Mesenchymal stem cell (in vitro differentiated cells and primary cell): ENCODE data around the gene PHETA1.

ENCODE experiments used
- DNase-seq: peaks from one replicate; pipeline ENCODE4 v3.0.0-alpha.2; 2013
- H2AFZ ChIP-seq: one replicate; pipeline ENCODE4 v1.6.1; 2013; ENCODE audit warnings: low read depth, mild to moderate bottlenecking, control low read depth, inconsistent platforms, low read length, moderate library complexity
- H2AK5ac ChIP-seq: 2 replicates; pipeline ENCODE4 v1.6.1; 2013; ENCODE audit warnings: low read length, moderate library complexity, mild to moderate bottlenecking, inconsistent platforms; ENCODE audit not compliant: severe bottlenecking
- H2BK120ac ChIP-seq: one replicate; pipeline ENCODE4 v1.6.1; 2013; ENCODE audit warnings: low read depth, mild to moderate bottlenecking, inconsistent platforms, low read length, moderate library complexity
- H2BK12ac ChIP-seq, 2 experiments: one replicate each; pipeline ENCODE4 v1.6.1; 2013; ENCODE audit warnings: inconsistent platforms in 2 of 2, low read length in 2 of 2, mild to moderate bottlenecking in 2 of 2, moderate library complexity in 2 of 2, control low read depth in 1 of 2
- H2BK15ac ChIP-seq: one replicate; pipeline ENCODE4 v1.6.1; 2013; ENCODE audit warnings: mild to moderate bottlenecking, low read depth, inconsistent platforms; ENCODE audit not compliant: poor library complexity, severe bottlenecking
- H2BK5ac ChIP-seq: 2 replicates; pipeline ENCODE4 v1.6.1; 2013; ENCODE audit warnings: low read depth, mild to moderate bottlenecking, low read length, control low read depth, inconsistent platforms; ENCODE audit not compliant: poor library complexity, severe bottlenecking
- H3K14ac ChIP-seq, 2 experiments: one replicate each; pipeline ENCODE4 v1.6.1; 2013; ENCODE audit warnings: inconsistent platforms in 2 of 2, low read length in 2 of 2, control low read depth in 1 of 2, mild to moderate bottlenecking in 1 of 2, moderate library complexity in 1 of 2
- H3K18ac ChIP-seq, 2 experiments: one replicate each; pipeline ENCODE4 v1.6.1; 2013; ENCODE audit warnings: inconsistent platforms in 2 of 2, low read length in 2 of 2, control low read depth in 1 of 2, low read depth in 1 of 2, mild to moderate bottlenecking in 1 of 2
- H3K23ac ChIP-seq, 2 experiments: one replicate each; pipeline ENCODE4 v1.6.1; 2013; ENCODE audit warnings: inconsistent platforms in 2 of 2, low read length in 2 of 2, mild to moderate bottlenecking in 2 of 2, moderate library complexity in 2 of 2, control low read depth in 1 of 2
- H3K27ac ChIP-seq: 2 replicates; pipeline ENCODE4 v1.5.1; 2013; ENCODE audit warnings: mild to moderate bottlenecking, moderate library complexity, low read length, control low read depth, inconsistent platforms; ENCODE audit not compliant: poor library complexity, severe bottlenecking
- H3K27me3 ChIP-seq, 2 experiments: 2 replicates each; pipeline versions ENCODE4 v1.6.1 to v1.7.0; 2013; ENCODE audit warnings: low read length in 2 of 2, mild to moderate bottlenecking in 2 of 2, moderate library complexity in 2 of 2, control low read depth in 1 of 2, inconsistent platforms in 1 of 2; ENCODE audit not compliant: control insufficient read depth in 1 of 2, insufficient read depth in 1 of 2
- H3K36me3 ChIP-seq, 2 experiments: 2 replicates each; pipeline versions ENCODE4 v1.6.1 to v1.7.0; 2013; ENCODE audit warnings: low read length in 2 of 2, control low read depth in 1 of 2, inconsistent platforms in 1 of 2, low read depth in 1 of 2, mild to moderate bottlenecking in 1 of 2; ENCODE audit not compliant: insufficient read depth in 2 of 2, control insufficient read depth in 1 of 2
- H3K4ac ChIP-seq, 2 experiments: one replicate each; pipeline ENCODE4 v1.6.1; 2013; ENCODE audit warnings: inconsistent platforms in 2 of 2, low read length in 2 of 2, mild to moderate bottlenecking in 2 of 2, moderate library complexity in 2 of 2, control low read depth in 1 of 2, low read depth in 1 of 2
- H3K4me1 ChIP-seq: 2 replicates; pipeline ENCODE4 v1.6.1; 2013; ENCODE audit warnings: low read depth, low read length, control low read depth; ENCODE audit not compliant: control insufficient read depth, insufficient read depth
- H3K4me2 ChIP-seq: 2 replicates; pipeline ENCODE4 v1.6.1; 2013; ENCODE audit warnings: low read length, mild to moderate bottlenecking, inconsistent platforms; ENCODE audit not compliant: poor library complexity, severe bottlenecking
- H3K4me3 ChIP-seq, 2 experiments: 2 replicates each; pipeline versions ENCODE4 v1.5.1 to v1.7.0; 2013; ENCODE audit warnings: low read length in 2 of 2, mild to moderate bottlenecking in 2 of 2, control low read depth in 1 of 2, low read depth in 1 of 2; ENCODE audit not compliant: insufficient read depth in 1 of 2
- H3K79me1 ChIP-seq: replicated peaks from 2 replicates; pipeline ENCODE4 v1.6.1; 2013; ENCODE audit warnings: mild to moderate bottlenecking, control low read depth, low read length, inconsistent platforms; ENCODE audit not compliant: poor library complexity, severe bottlenecking
- H3K9ac ChIP-seq: 2 replicates; pipeline ENCODE4 v1.7.0; 2013; ENCODE audit warnings: mild to moderate bottlenecking, low read length, moderate library complexity
- H3K9me3 ChIP-seq: 2 replicates; pipeline ENCODE4 v1.7.0; 2013; ENCODE audit warnings: mild to moderate bottlenecking, low read length; ENCODE audit not compliant: control insufficient read depth
- H4K8ac ChIP-seq: one replicate; pipeline ENCODE4 v1.6.1; 2013; ENCODE audit warnings: inconsistent platforms, mild to moderate bottlenecking, low read length, moderate library complexity
- H4K91ac ChIP-seq: one replicate; pipeline ENCODE4 v1.6.1; 2013; ENCODE audit warnings: mild to moderate bottlenecking, low read length, inconsistent platforms
- WGBS: methylation state at CpG from one replicate; pipeline ENCODE4 v1.1.7; 2013; ENCODE audit warnings: mixed read lengths; 5-methylcytosine and 5-hydroxymethylcytosine counted together

PHETA1 gene

DNA sequence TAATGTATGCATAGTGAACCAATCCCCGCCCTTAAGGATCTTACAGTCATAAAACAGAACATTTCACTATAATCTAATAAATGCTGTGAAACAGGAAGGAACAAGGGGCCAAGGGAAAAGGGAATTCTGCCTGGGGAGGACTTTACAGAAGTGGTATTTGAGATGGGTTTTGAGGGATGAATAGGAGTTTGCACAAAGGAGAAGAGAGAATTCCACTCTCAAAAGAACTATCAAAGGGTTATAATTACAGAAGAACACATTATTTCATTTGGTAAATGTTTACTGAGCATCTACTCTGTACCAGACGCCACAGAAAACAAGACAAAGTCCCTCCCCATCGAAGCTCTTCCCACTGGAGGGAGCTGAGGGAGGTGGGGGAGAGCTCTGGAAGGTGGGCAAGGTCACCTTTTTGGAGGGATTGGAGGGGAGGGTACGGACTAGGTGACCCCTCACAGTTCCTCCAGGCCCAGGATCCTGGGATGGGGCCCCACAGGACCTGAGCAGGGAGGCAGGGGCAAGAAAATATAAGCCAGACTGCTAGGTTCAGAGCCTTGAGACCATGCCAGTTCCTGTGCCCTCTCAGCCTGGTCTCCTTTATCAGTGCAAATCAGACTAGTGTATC is 24.5 kb downstream of the PHETA1 start:
- Histone ChIP-seq H4K91ac (no peak overlapping the region), H2BK12ac (no peak overlapping the region), H3K27ac (no peak overlapping the region), H3K4me1 (no peaks in the 10 kb centered on the region), H3K18ac (no peak overlapping the region), H2BK5ac (no peak overlapping the region), H3K36me3 (peaks cover 0 to 5% of the 10 kb centered on the region in 2 experiments), H3K4me3 (no peak overlapping the region), H3K9me3 (peaks cover 18% of the 10 kb centered on the region), H2BK120ac (no peak overlapping the region), H2AFZ (no peak overlapping the region), H3K27me3 (peaks cover 4 to 12% of the 10 kb centered on the region in 2 experiments), H3K79me1 (no peaks in the 10 kb centered on the region), H2BK15ac (no peak overlapping the region), H3K4ac (no peak overlapping the region), H3K23ac (no peak overlapping the region), H3K14ac (no peak overlapping the region), H3K9ac (no peak overlapping the region), H3K4me2 (no peak overlapping the region), H4K8ac (no peak overlapping the region), H2AK5ac (no peak overlapping the region)
- no peak for DNase-seq
- WGBS: 61% methylated on average over 3 of the region's 4 CpGs

DNA sequence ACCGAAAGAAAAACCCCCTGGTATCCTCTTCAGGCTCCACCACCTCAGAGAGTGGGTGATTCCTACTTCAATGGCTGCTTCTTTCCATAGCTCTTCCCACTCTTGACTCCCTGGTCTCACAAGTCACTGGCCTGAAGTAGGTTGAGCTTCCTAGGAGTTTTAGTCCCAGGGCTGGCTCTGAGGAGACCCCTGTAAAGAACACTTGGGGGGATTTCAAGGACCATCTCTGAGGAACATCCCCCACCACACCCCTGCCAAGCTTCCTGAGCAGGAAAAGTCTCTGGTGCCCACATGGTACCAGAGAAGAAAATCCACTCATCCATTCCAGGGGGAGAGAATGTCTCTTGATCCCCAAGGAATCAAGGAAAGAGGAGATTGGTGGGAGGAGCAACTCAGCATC is 25.7 kb downstream of the PHETA1 start:
- Histone ChIP-seq H4K91ac (no peak overlapping the region), H2BK5ac (no peak overlapping the region), H2AFZ (no peak overlapping the region), H3K9me3 (peaks cover 7% of the 10 kb centered on the region), H3K23ac (no peak overlapping the region), H2AK5ac (no peak overlapping the region), H3K18ac (no peak overlapping the region), H3K27ac (no peak overlapping the region), H2BK12ac (no peak overlapping the region), H3K14ac (no peak overlapping the region), H4K8ac (no peak overlapping the region), H3K79me1 (no peaks in the 10 kb centered on the region), H2BK120ac (no peak overlapping the region), H3K4me1 (no peaks in the 10 kb centered on the region), H3K4me3 (no peak overlapping the region), H2BK15ac (no peak overlapping the region), H3K4ac (no peak overlapping the region), H3K36me3 (peaks cover 0 to 5% of the 10 kb centered on the region in 2 experiments), H3K4me2 (no peak overlapping the region), H3K9ac (no peak overlapping the region), H3K27me3 (peaks cover 11 to 20% of the 10 kb centered on the region in 2 experiments)
- 67% methylated on average over 1 of the region's 1 CpG for WGBS
- no peak for DNase-seq

DNA sequence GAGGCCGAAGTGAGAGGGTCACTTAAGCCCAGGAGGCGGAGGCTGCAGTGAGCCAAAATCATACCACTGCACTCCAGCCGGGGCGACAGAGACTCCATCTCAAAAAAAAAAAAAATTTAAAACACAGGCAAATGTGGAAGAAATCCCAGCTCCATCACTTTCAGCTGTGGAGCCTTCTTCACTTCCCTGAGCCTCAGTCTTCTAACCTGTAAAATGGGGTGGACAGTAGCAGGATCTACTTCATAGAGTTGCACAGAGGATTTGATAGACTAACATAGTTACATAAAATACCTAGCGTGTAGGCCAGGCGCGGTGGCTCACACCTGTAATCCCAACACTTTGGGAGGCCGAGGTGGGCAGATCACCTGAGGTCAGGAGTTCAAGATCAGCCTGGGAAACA is 26.5 kb downstream of the PHETA1 start:
- H3K4me1 ChIP-seq: no peaks in the 10 kb centered on the region
- no peak overlapping the region for H2BK5ac ChIP-seq
- H3K4me2 ChIP-seq: no peak overlapping the region
- H2AFZ ChIP-seq: no peak overlapping the region
- H3K4me3 ChIP-seq: no peak overlapping the region
- no peak overlapping the region for H3K9ac ChIP-seq
- H3K27me3 ChIP-seq: peaks cover 13 to 23% of the 10 kb centered on the region in 2 experiments
- no peak overlapping the region for H2BK120ac ChIP-seq
- H3K27ac ChIP-seq: no peak overlapping the region
- H2BK12ac ChIP-seq: no peak overlapping the region
- no peak for DNase-seq
- H4K91ac ChIP-seq: no peak overlapping the region
- no peaks in the 10 kb centered on the region for H3K36me3 ChIP-seq
- H3K9me3 ChIP-seq: peaks cover 3% of the 10 kb centered on the region
- H3K14ac ChIP-seq: no peak overlapping the region
- no peak overlapping the region for H2AK5ac ChIP-seq
- no peak overlapping the region for H2BK15ac ChIP-seq
- 96% methylated on average over 6 of the region's 8 CpGs for WGBS
- H3K4ac ChIP-seq: no peak overlapping the region
- no peak overlapping the region for H3K23ac ChIP-seq
- H3K18ac ChIP-seq: no peak overlapping the region
- no peak overlapping the region for H4K8ac ChIP-seq
- H3K79me1 ChIP-seq: no peaks in the 10 kb centered on the region

DNA sequence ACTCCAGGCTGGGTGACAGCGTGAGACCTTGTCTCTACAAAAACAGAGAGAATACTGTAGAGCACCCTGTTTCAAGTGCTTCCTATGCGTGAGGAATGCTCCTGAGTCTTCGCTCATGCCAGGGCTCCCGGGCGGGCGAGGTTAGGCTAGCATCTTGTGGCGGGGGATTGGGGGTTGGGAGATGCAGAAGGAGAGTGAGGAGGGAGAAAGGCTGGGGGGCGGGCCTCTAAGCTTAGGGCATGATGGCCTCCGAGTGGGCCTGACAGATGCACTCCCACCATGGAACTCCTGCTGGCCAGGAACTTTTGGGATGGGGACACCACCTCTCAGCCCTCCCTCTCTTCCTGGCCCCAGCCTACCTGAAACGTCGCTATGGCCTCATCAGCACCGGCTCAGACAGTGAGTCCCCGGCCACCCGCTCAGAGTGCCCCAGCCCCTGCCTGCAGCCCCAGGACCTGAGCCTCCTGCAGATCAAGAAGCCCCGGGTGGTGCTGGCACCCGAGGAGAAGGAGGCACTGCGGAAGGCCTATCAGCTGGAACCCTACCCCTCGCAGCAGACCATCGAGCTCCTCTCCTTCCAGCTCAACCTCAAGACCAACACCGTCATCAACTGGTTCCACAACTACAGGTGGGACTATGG is 27.3 kb downstream of the PHETA1 start:
- WGBS: 95% methylated on average over 19 of the region's 20 CpGs

More for the DNA sequence above, 27.3 kb downstream of the PHETA1 start:
- H3K9me3 ChIP-seq: no peaks in the 10 kb centered on the region
- no peak overlapping the region for H2AK5ac ChIP-seq
- no peak overlapping the region for H3K9ac ChIP-seq
- no peak overlapping the region for H2BK12ac ChIP-seq
- no peak overlapping the region for H3K14ac ChIP-seq
- DNase-seq: no peak
- no peak overlapping the region for H3K4me3 ChIP-seq
- H3K23ac ChIP-seq: no peak overlapping the region
- H3K79me1 ChIP-seq: no peaks in the 10 kb centered on the region
- no peak overlapping the region for H4K91ac ChIP-seq
- H2BK15ac ChIP-seq: no peak overlapping the region
- H4K8ac ChIP-seq: no peak overlapping the region
- no peaks in the 10 kb centered on the region for H3K4me1 ChIP-seq
- no peak overlapping the region for H3K18ac ChIP-seq
- H3K27me3 ChIP-seq: peaks cover 13 to 23% of the 10 kb centered on the region in 2 experiments
- no peak overlapping the region for H2BK5ac ChIP-seq
- no peak overlapping the region for H2BK120ac ChIP-seq
- H3K36me3 ChIP-seq: no peaks in the 10 kb centered on the region
- no peak overlapping the region for H3K4ac ChIP-seq
- no peak overlapping the region for H3K27ac ChIP-seq
- H3K4me2 ChIP-seq: no peak overlapping the region
- H2AFZ ChIP-seq: no peak overlapping the region
